Lung microvascular endothelial cell (primary cell): ENCODE measurements around the gene SOBP. TPM values are rescaled to one million over a fixed set of nuclear protein-coding genes. Genes with fewer than 3 reads are reported as not detected.

Experiments used
- DNase-seq, 2 donors: peaks; one replicate each; pipeline versions ENCODE4 v3.0.0 to v3.0.0-alpha.2; 2010; ENCODE audit warnings: low read depth in 2 of 2
- total RNA-seq: library from RNA; depleted of rRNA; stranded (reverse); fragments of >200 nt; gene quantifications from 2 replicates; pipeline ENCODE4 v1.2.1, GENCODE V29; 2014

The SOBP gene
- total RNA-seq, 1 donor from 2014 or later: 0.20 TPM

GRCh38 chr6:107637316-107638315 lies 147.7 kb downstream of the SOBP start:
- DNase-seq: no peak

DNA sequence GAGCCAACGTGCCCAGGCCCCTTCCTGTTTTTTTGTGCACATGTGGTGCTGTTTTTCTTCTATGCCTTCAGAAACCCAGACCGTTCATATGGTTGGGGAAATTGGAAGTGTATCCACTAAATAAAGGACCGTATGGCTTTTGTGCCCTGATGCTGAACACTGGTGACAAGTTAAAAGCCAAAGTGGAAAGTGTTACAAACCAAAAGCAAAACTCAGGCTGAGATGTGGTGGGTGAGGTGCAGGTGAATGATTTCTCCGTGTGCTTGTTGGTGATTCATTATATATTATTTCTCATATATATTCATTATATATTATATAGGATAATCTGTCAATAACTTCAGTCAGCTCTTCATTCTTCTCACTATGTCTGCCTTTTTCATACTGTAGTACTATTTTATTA lies 148.6 kb downstream of the SOBP start:
- DNase-seq: no peak

- no peak for DNase-seq
Measured at GRCh38 chr6:107639511-107639910, 149.6 kb downstream of the SOBP start.

GRCh38 chr6:107641071-107641470 lies 151.2 kb downstream of the SOBP start:
- no peak for DNase-seq

- peak in 1 of 2 donors; percentile 18 for DNase-seq
Measured at GRCh38 chr6:107641500-107641941, 151.6 kb downstream of the SOBP start.

GRCh38 chr6:107642095-107642860 lies 152.4 kb downstream of the SOBP start:
- no peak for DNase-seq

DNA sequence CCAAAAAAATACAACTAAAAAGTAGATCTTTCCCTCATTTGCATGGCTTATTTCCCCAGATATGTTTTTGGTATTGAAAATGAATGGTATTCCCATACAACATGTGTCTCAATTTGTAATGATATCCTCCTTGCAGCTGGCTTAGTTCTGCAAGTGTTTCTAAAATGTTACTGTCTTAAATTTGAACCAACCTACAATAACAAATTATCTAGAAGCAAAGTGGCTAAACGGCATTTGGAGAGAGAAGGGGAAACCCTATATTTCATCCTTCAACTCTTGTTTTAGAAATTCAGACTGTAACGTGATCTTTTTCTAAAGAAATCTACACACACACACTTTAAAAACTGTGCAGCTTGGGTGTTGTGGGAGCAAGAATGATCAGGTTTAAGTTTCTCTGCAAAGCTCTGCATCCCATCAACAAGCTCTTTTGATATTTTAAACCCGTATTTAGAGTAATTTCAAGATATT lies 153.0 kb downstream of the SOBP start:
- no peak for DNase-seq

- DNase-seq: no peak
Measured at GRCh38 chr6:107644513-107644912, 154.6 kb downstream of the SOBP start.

- DNase-seq: no peak
Measured at GRCh38 chr6:107645740-107646139, 155.8 kb downstream of the SOBP start.

DNA sequence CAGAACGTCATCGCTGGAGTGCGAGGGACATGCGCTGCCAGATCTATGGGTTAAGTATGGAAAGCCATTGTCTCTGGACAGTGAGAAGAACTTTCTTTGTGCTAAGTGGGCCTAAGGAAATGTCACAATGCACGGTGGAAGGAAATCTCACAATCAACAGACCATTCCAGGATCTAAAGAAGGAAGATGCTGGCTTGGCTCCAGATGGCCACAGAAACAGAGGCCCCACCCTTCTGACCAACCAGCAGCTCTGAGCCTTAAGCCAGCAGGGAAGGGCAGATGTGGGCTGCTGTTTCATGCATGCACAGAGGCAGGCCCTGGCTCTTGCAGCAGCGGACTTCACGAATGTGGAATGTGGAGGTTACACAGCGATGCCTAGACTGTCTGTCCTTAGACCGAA lies 156.3 kb downstream of the SOBP start:
- peak in 1 of 2 donors; percentile 75 for DNase-seq

GRCh38 chr6:107646776-107647438 lies 157.0 kb downstream of the SOBP start:
- DNase-seq: no peak

DNA sequence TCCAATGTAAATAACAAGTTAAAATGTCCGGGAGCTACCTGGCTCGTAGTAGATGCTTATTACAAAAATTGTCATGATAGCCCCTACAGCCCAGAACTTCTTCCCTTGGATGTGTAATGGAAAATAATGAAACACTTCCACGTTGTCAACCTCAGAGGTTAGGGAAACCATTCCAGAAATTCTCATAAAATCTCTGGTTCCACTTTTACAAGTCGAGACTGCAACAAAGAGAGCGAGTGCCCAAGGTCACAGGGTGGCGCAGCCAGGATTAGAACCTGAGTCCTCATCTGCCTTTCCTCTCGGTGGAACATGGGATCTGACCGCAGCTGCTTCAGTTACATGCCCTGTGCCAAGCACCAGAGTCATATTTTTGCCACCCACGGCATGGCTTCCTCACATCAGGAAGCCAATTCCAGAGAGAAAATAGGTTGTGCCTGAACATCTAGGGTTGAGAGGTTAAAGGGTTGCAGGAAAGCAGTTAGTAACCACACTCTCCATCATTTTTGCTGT lies 157.6 kb downstream of the SOBP start:
- no peak for DNase-seq

GRCh38 chr6:107648983-107649382 lies 159.1 kb downstream of the SOBP start:
- DNase-seq: no peak

DNA sequence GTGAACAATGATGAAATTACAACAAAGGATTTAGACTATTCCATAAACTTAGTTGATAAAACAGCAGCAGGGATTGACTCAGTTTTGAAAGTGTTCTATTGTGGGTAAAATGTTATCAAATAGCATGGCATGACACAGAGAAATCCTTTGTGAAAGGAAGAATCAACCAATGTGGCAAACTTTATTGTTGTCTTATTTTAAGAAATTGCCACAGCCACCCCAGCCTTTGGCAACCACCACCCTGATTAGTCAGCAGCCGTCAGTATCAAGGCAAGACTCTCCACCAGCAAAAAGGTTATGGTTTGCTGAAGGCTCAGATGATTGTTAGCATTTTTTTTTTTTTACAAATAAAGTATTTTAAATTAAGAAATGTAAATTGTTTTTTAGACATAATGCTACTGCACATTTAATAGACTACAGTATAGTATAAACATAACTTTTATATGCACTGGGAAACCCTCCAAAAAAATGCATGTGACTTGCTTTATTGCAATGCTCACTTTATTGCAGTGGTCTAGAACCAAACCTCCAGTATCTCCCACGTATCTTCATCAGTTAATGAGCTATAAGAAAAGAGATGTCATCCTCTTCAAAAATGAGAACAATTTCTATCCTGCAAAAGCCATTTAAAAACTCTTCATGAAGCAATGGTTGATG lies 162.7 kb downstream of the SOBP start:
- DNase-seq: no peak

DNA sequence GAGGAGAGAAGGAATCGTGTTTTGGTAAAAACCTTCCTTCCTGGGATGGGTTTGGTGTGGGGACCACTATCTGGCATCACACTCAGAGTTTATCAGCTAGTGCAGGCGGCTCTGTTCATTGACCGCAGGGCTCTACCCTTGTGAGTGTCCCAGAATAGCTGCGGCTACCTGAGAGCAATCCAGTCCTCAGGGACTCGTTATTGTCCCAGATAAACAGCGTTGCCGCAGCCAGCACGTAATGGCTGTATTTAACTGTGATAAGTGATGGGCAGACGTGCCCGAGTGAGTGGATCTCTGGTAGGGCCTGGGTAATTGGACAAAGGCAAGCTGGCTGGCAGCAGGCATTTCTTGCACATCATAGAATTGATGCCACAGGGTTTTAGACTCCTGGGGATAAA lies 163.3 kb downstream of the SOBP start:
- DNase-seq: no peak

DNA sequence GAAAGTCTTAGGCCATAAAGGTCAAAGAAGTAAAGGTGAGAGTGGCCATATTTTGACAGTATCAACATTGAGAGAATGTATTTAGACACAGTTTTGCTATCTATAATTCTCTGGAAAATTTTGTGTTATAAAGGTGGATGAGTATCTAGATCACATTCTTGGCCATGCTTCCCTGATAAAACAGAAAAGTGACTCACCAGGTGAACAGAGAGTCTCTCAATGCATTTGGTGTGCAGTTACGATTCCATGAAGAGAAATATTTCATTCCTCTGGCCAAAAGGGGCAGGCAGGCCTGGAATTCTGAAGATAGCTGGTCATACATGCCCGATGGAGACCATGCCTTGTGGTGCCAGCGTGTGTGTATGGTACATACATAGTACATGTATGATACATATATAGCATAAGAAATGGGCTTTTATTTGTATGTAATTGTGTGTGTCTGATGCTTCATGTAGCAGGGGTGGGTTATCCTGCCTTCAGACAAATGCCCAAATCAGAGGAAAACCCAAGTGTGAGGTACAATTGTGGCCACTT lies 164.0 kb downstream of the SOBP start:
- no peak for DNase-seq

DNA sequence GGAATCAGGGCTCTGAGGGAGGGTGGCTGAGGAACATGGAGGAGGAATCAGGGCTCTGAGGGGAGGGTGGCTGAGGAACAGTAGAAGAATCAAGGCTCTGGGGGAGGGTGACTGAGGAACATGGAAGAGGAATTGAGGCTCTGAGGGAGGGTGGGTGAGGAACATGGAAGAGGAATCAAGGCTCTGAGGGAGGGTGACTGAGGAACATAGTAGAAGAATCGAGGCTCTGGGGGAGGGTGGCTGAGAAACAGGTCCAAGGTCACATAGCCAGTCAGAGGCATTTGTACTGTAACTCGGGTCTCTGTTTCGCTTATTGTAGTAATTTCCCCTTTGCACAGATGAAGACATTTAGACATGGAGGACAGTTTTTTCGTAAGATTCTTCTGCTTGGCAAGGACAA lies 164.8 kb downstream of the SOBP start:
- no peak for DNase-seq

DNA sequence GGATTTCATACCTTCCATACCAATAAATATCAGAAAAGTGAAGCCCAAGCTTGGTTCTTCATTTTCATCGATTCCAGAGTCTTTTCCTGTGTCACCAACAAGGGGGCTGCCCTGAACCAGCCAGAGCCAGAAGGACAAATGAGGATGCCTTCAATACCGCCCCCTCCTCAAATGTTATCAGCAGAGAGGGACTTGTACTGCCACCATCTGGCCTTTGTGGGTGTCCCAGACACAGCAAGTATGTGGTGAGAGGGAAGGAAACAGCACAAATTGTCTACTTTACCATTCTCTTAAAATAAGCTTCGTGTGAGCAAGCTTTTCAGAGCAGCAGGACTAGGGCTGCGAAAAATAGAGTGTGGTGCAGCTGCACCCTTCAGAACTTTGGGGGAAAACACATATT lies 165.3 kb downstream of the SOBP start:
- peak; percentile 17 to 48 for DNase-seq

- no peak for DNase-seq
Measured at GRCh38 chr6:107655864-107656263, 165.9 kb downstream of the SOBP start.

- DNase-seq: peak in 1 of 2 donors; percentile 28
Measured at GRCh38 chr6:107656401-107656800, 166.5 kb downstream of the SOBP start.

DNA sequence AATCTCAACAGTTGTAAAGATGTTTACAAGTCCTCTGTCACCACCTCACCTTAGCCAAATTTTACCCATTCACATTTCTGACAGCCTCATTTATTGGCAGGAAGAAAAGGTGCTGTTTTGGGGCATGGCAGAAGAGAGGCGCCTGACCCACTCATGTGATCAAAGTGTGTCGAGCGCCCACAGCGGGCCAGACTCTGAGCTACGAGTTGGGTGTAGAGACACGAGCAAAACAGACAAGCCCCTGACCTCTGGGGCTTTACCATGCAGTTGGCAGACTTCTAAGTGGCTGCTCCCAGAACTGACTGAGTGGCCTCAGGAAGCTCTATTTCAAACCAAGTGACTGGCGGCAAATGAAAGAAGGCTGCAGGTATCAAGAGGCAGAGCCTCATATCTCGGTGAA lies 167.0 kb downstream of the SOBP start:
- DNase-seq: no peak
